SK-N-SH treated with all-trans-retinoic acid at 6 μM for 48 hours (cell line): ENCODE measurements around the gene SNX30.

Experiments used
- ARNTL ChIP-seq: fragments of 450-650 bp; formaldehyde crosslinking; IDR thresholded peaks from 2 replicates; pipeline ENCODE4 v1.5.0; 2020; ENCODE audit warnings: low read depth, mild to moderate bottlenecking, moderate library complexity, borderline replicate concordance
- BACH2 ChIP-seq: fragments of 250-450 bp; sonication (Bioruptor Pico); IDR thresholded peaks from 2 replicates; pipeline ENCODE4 v1.9.0; 2021; ENCODE audit warnings: mild to moderate bottlenecking, borderline replicate concordance
- CREB5 ChIP-seq: fragments of 250-450 bp; sonication (Bioruptor Pico); IDR thresholded peaks from 2 replicates; pipeline ENCODE4 v1.5.1; 2020; ENCODE audit warnings: low read depth, mild to moderate bottlenecking, moderate library complexity
- GLIS3 ChIP-seq: fragments of 250-450 bp; sonication (Bioruptor Pico); IDR thresholded peaks from 2 replicates; pipeline ENCODE4 v1.5.0; 2020; ENCODE audit warnings: mild to moderate bottlenecking, moderate library complexity
- ISL1 ChIP-seq: fragments of 250-450 bp; sonication (Bioruptor Pico); IDR thresholded peaks from 2 replicates; pipeline ENCODE4 v2.1.2; 2022; ENCODE audit warnings: mild to moderate bottlenecking, moderate library complexity
- RARB ChIP-seq: fragments of 250-450 bp; sonication (Bioruptor Pico); IDR thresholded peaks from 2 replicates; pipeline ENCODE4 v1.8.0; 2021; ENCODE audit warnings: mild to moderate bottlenecking, moderate library complexity
- SNAI2 ChIP-seq: fragments of 250-450 bp; sonication (Bioruptor Pico); IDR thresholded peaks from 2 replicates; pipeline ENCODE4 v1.5.0; 2020; ENCODE audit warnings: mild to moderate bottlenecking, moderate library complexity
- TCF4 ChIP-seq: fragments of 250-450 bp; sonication (Bioruptor Pico); IDR thresholded peaks from 2 replicates; pipeline ENCODE4 v1.8.0; 2021; ENCODE audit warnings: mild to moderate bottlenecking, moderate library complexity, borderline replicate concordance
- ZFP3 ChIP-seq: fragments of 250-450 bp; sonication (Bioruptor Pico); IDR thresholded peaks from 2 replicates; pipeline ENCODE4 v1.5.0; 2020; ENCODE audit warnings: mild to moderate bottlenecking, moderate library complexity
- ZFP30 ChIP-seq: fragments of 450-650 bp; formaldehyde crosslinking; IDR thresholded peaks from 2 replicates; pipeline ENCODE4 v1.5.0; 2022; ENCODE audit warnings: mild to moderate bottlenecking, moderate library complexity
- ZNF8 ChIP-seq: fragments of 450-650 bp; formaldehyde crosslinking; IDR thresholded peaks from 2 replicates; pipeline ENCODE4 v1.5.0; 2020; ENCODE audit warnings: mild to moderate bottlenecking, moderate library complexity
- TF ChIP-seq, protein P1 (sequence below): fragments of 250-450 bp; sonication (Bioruptor Pico); IDR thresholded peaks from 2 replicates; pipeline ENCODE4 v1.5.1; 2021; ENCODE audit warnings: mild to moderate bottlenecking, moderate library complexity
- TF ChIP-seq, protein P2 (sequence below): fragments of 250-450 bp; sonication (Bioruptor Pico); IDR thresholded peaks from 2 replicates; pipeline ENCODE4 v1.8.0; 2020; ENCODE audit warnings: mild to moderate bottlenecking, moderate library complexity, borderline replicate concordance

- TF ChIP-seq CREB5 (CRISPR knock-in tag) (no peak), ZFP3 (CRISPR knock-in tag) (no peak), RARB (no peak), ISL1 (no peak), ZFP30 (CRISPR knock-in tag) (no peak), GLIS3 (no peak), ZNF8 (no peak), SNAI2 (CRISPR knock-in tag) (no peak), BACH2 (CRISPR knock-in tag) (no peak), ARNTL (CRISPR knock-in tag) (no peak), TCF4 (CRISPR knock-in tag) (no peak)
- TF ChIP-seq, protein P1, sequence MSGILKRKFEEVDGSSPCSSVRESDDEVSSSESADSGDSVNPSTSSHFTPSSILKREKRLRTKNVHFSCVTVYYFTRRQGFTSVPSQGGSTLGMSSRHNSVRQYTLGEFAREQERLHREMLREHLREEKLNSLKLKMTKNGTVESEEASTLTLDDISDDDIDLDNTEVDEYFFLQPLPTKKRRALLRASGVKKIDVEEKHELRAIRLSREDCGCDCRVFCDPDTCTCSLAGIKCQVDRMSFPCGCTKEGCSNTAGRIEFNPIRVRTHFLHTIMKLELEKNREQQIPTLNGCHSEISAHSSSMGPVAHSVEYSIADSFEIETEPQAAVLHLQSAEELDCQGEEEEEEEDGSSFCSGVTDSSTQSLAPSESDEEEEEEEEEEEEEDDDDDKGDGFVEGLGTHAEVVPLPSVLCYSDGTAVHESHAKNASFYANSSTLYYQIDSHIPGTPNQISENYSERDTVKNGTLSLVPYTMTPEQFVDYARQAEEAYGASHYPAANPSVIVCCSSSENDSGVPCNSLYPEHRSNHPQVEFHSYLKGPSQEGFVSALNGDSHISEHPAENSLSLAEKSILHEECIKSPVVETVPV (CRISPR knock-in tag): no peak
- TF ChIP-seq, protein P2, sequence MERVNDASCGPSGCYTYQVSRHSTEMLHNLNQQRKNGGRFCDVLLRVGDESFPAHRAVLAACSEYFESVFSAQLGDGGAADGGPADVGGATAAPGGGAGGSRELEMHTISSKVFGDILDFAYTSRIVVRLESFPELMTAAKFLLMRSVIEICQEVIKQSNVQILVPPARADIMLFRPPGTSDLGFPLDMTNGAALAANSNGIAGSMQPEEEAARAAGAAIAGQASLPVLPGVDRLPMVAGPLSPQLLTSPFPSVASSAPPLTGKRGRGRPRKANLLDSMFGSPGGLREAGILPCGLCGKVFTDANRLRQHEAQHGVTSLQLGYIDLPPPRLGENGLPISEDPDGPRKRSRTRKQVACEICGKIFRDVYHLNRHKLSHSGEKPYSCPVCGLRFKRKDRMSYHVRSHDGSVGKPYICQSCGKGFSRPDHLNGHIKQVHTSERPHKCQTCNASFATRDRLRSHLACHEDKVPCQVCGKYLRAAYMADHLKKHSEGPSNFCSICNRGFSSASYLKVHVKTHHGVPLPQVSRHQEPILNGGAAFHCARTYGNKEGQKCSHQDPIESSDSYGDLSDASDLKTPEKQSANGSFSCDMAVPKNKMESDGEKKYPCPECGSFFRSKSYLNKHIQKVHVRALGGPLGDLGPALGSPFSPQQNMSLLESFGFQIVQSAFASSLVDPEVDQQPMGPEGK (CRISPR knock-in tag): no peak
These were observed 164.0 kb downstream of the SNX30 start for GRCh38 chr9:112914524-112914923.
